Stomach (tissue), 9 donors: ENCODE data around the gene ERMP1. TPM values are rescaled to one million over a fixed set of nuclear protein-coding genes. Genes with fewer than 3 reads are reported as not detected.
"Not testable (repeated sequence)": the region's sequence is repeated elsewhere in the genome, so short reads cannot be mapped to it uniquely, and the experiment has no call there.

Experiments used
- DNase-seq, 2 donors: peaks; one replicate each; pipeline versions ENCODE4 v3.0.0 to v3.0.0-alpha.2; 2013 to 2019
- H3K27ac ChIP-seq, 5 donors: fragments of 200-600 bp in 4 of 5; sonication (generic) in 4 of 5; one replicate each; pipeline ENCODE4 v1.5.1; 2013 to 2019; ENCODE audit warnings: mild to moderate bottlenecking in 1 of 5, moderate library complexity in 1 of 5
- H3K27me3 ChIP-seq, 3 donors: fragments of 200-600 bp; sonication (generic); one replicate each; pipeline ENCODE4 v1.5.1; 2017 to 2019; ENCODE audit warnings: mixed run types in 1 of 3
- H3K36me3 ChIP-seq, 4 donors: fragments of 200-600 bp; sonication (generic); 1 replicate in 3 of 4; 2 replicates in 1 of 4; pipeline ENCODE4 v1.5.1; 2016 to 2019
- H3K4me1 ChIP-seq, 4 donors: fragments of 200-600 bp; sonication (generic); one replicate each; pipeline ENCODE4 v1.5.1; 2016 to 2019
- H3K4me3 ChIP-seq, 4 donors: fragments of 200-600 bp; sonication (generic) in 3 of 4; one replicate each; pipeline ENCODE4 v1.5.1; 2016 to 2019; ENCODE audit warnings: mild to moderate bottlenecking in 1 of 4
- H3K9me3 ChIP-seq, 4 donors: fragments of 200-600 bp; sonication (generic); one replicate each; pipeline ENCODE4 v1.5.1; 2016 to 2019
- EP300 ChIP-seq: sonication (generic); formaldehyde crosslinking; IDR thresholded peaks from one replicate; pipeline ENCODE4 v1.6.1; 2017; ENCODE audit warnings: antibody characterized with exemption
- POLR2A ChIP-seq, 4 donors: fragments of 450-650 bp; IDR thresholded peaks; one replicate each; pipeline ENCODE4 v1.6.1; 2016; ENCODE audit warnings: antibody characterized with exemption in 4 of 4, control low read depth in 2 of 4, mild to moderate bottlenecking in 1 of 4, moderate library complexity in 1 of 4
- POLR2AphosphoS5 ChIP-seq, 3 donors: sonication (generic); formaldehyde crosslinking; IDR thresholded peaks; one replicate each; pipeline ENCODE4 v1.6.1; 2016; ENCODE audit warnings: antibody characterized with exemption in 3 of 3
- WGBS, 5 donors: extraction: QIAGEN DNeasy Blood & Tissue Kit in 3 of 5; methylation state at CpG; one replicate each; pipeline versions ENCODE4 v1.1.5 to v1.1.7; 2013 to 2018; 5-methylcytosine and 5-hydroxymethylcytosine counted together
- intact Hi-C: fragments of 100-400 bp; cut with DNase I; formaldehyde crosslinking; loops from one replicate; pipeline ENCODE4 v1.15.1; 2023; ENCODE audit warnings: low total_unique reads
- polyA plus RNA-seq, 3 donors: library from polyadenylated mRNA; stranded (reverse); fragments of 200-250 nt; gene quantifications; one replicate each; pipeline ENCODE4 v1.2.3, GENCODE V29; 2013
- total RNA-seq, 5 donors: library from RNA; depleted of rRNA; stranded (reverse); fragments of >200 nt; gene quantifications; one replicate each; pipeline versions ENCODE4 v1.1.0 to v1.2.3, GENCODE V29; 2014 to 2016
- TF ChIP-seq, protein P1 (sequence below), 7 experiments: fragments of 450-650 bp in 4 of 7; fragments of 200-600 bp in 3 of 7; sonication (generic) in 3 of 7; IDR thresholded peaks; one replicate each; pipeline ENCODE4 v1.5.1; 2016 to 2019; ENCODE audit warnings: antibody characterized with exemption in 7 of 7, control low read depth in 2 of 7, mild to moderate bottlenecking in 1 of 7
- donor health status: healthy with polysubstance abuse.
- donor health status: Bipolar disorder and iron deficiency.
- donor health status: healthy.

The ERMP1 gene
- total and polyA plus RNA-seq, 8 donors: 2.0 to 32.1 (median 16.3) TPM

DNA sequence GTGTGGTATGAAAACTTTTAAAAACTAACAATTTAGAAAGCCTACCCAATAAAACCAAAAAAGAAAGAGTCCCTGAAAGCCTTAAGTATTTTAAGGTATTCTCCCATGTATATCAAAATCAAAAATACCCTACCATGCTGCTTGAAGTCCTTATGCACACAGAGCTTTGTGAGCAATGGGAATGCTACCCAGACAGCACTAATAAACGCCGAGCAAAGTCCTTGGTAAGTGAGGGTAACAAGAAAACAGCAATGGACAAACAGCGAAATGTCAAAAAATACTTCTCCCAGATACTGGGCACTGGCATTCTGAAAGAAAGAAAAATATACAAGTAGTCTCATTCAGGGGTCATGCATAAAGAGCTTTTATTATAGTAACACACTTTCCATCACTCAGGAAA, 27.4 kb downstream of the ERMP1 start:
- H3K36me3 ChIP-seq: peaks cover 8 to 61% (median 46%) of the 10 kb centered on the region in 4 donors
- H3K27me3 ChIP-seq: no peaks in the 10 kb centered on the region
- H3K4me1 ChIP-seq: peaks cover 11 to 14% (median 13%) of the 10 kb centered on the region in 4 donors
- WGBS, 5 donors: 82 to 99% (median 92%) methylated on average over 3 of the region's 3 CpGs
- no peaks in the 10 kb centered on the region for H3K9me3 ChIP-seq
- no peak for DNase-seq
- intact Hi-C loops: no loop called here
- H3K4me3 ChIP-seq: no peak overlapping the region
- no peak overlapping the region for H3K27ac ChIP-seq
- TF ChIP-seq POLR2AphosphoS5 (IDR thresholded peaks at IDR 0.05): no peak
- TF ChIP-seq EP300: no peak
- TF ChIP-seq, protein P1, sequence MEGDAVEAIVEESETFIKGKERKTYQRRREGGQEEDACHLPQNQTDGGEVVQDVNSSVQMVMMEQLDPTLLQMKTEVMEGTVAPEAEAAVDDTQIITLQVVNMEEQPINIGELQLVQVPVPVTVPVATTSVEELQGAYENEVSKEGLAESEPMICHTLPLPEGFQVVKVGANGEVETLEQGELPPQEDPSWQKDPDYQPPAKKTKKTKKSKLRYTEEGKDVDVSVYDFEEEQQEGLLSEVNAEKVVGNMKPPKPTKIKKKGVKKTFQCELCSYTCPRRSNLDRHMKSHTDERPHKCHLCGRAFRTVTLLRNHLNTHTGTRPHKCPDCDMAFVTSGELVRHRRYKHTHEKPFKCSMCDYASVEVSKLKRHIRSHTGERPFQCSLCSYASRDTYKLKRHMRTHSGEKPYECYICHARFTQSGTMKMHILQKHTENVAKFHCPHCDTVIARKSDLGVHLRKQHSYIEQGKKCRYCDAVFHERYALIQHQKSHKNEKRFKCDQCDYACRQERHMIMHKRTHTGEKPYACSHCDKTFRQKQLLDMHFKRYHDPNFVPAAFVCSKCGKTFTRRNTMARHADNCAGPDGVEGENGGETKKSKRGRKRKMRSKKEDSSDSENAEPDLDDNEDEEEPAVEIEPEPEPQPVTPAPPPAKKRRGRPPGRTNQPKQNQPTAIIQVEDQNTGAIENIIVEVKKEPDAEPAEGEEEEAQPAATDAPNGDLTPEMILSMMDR (IDR thresholded peaks at IDR 0.05): no peak
- no peak for TF ChIP-seq POLR2A (IDR thresholded peaks at IDR 0.05)

DNA sequence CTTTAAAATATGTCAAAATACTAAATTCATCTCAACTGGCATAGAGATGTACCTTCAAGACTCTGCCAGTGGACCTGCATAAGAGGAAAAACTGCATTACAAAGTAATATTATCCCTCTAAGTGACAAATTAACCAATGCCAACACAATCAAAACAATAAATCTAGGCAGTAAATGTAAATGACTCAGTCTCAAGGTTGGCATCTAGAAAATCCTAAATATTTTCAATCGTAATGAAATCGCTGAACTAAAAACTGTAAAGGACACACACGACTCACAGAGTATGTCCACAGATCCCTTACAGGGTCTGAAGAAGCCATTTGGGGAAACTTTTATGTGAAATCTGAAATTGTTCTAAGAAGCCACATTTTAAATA, 31.2 kb downstream of the ERMP1 start:
- Histone ChIP-seq H3K27me3 (no peaks in the 10 kb centered on the region), H3K9me3 (no peaks in the 10 kb centered on the region), H3K36me3 (peaks cover 8 to 53% (median 38%) of the 10 kb centered on the region in 4 donors), H3K4me3 (no peak overlapping the region), H3K27ac (no peak overlapping the region), H3K4me1 (peaks cover 12 to 25% (median 16%) of the 10 kb centered on the region in 4 donors)
- 82 to 95% (median 91%) methylated on average over 3 of the region's 3 CpGs for WGBS, 5 donors
- intact Hi-C loops: no loop called here
- TF ChIP-seq EP300 (no peak), POLR2A (IDR thresholded peaks at IDR 0.05) (no peak), POLR2AphosphoS5 (IDR thresholded peaks at IDR 0.05) (no peak)
- TF ChIP-seq, protein P1 (IDR thresholded peaks at IDR 0.05): no peak
- DNase-seq: no peak

DNA sequence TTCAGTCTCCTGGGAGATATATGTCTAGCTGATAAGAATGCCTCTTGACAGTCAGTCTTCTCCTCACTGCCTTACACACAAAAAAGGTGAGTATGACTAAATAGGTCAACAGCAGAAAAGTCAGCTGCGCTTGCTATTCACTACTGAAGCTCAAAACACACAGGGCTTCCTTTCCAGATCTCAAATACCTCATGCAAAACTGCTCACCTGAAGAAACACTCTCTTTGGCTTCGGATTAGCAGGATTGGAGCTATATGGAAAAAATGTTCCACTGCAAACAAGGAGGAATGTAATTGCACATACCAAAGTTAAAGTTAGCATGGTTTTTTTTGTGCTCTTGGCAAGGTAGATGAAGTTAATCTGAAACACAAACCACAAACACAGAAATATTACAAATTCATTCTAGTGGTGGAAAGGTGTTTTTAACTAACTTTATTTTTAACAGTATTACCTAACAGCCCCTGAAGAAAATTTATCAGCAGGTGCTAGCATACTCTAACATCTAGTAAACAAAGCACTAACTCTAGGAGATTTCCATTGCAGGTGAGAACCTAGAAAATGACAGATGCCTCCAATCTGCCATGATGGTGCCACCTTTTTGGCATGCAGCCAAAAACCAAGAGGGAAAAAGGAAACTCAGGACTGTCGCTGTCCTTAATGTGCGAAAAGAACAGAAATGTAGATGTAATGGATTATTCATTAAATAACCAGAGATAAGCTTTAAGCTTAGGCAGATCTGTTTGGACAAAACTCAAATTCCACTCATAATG, 31.8 kb downstream of the ERMP1 start:
- Histone ChIP-seq H3K36me3 (peaks cover 8 to 59% (median 44%) of the 10 kb centered on the region in 4 donors), H3K27me3 (no peaks in the 10 kb centered on the region), H3K9me3 (no peaks in the 10 kb centered on the region), H3K4me3 (no peak overlapping the region), H3K4me1 (peaks cover 12 to 25% (median 16%) of the 10 kb centered on the region in 4 donors), H3K27ac (no peak overlapping the region)
- 39 to 75% (median 56%) methylated on average over 4 of the region's 4 CpGs for WGBS, 5 donors
- TF ChIP-seq POLR2AphosphoS5 (IDR thresholded peaks at IDR 0.05) (no peak), EP300 (no peak), POLR2A (IDR thresholded peaks at IDR 0.05) (no peak)
- TF ChIP-seq, protein P1 (IDR thresholded peaks at IDR 0.05): no peak
- intact Hi-C loops: no loop called here
- DNase-seq: peak in 1 of 2 donors; percentile 30

DNA sequence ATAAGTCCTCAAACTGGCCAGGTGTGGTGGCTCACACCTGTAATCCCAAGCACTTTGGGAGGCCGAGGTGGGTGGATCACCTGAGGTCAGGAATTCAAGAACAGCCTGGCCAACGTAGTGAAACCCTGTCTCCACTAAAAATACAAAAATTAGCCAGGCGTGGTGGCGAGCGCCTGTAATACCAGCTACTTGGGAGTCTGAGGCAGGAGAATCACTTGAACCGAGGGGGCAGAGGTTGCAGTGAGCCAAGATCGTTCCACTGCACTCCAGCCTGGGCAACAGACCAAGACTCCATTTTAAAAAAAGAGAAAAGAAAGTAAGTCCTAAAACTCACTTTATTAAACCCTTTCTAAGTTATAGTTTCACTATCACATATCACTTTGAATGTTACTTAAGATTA, 32.5 kb downstream of the ERMP1 start:
- Histone ChIP-seq H3K4me1 (peaks cover 12 to 25% (median 16%) of the 10 kb centered on the region in 4 donors), H3K36me3 (peaks cover 8 to 59% (median 41%) of the 10 kb centered on the region in 4 donors)
- H3K27ac ChIP-seq, DNase-seq, H3K4me3 ChIP-seq, intact Hi-C loops, H3K9me3 ChIP-seq, H3K27me3 ChIP-seq: not testable (repeated sequence)
- 83 to 91% (median 90%) methylated on average over 7 of the region's 7 CpGs for WGBS, 5 donors

DNA sequence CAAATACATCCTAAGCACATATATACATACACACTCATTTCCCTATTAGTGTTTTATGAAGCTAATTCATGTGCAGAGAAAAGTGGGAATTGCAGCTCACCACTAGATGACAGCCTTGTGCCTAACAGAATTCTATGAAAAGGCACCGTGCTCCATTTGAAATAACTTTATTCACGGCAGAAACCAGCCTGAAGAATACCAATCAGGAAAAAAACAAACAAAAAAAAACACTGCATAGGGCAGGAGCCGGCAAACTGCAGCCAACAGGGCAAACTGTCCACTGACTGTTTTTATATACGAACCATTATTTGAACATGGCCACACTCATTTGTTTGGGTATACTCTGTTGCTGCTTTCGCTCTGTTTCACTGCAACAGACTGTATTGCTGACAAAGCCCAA, 33.6 kb downstream of the ERMP1 start:
- no peaks in the 10 kb centered on the region for H3K27me3 ChIP-seq
- peaks cover 5 to 49% (median 36%) of the 10 kb centered on the region in 4 donors for H3K36me3 ChIP-seq
- H3K4me3 ChIP-seq: peak overlapping the region in 2 of 4 donors; percentile 14 to 16
- 19 to 32% (median 22%) methylated on average over 5 of the region's 5 CpGs for WGBS, 5 donors
- peaks cover 12 to 25% (median 16%) of the 10 kb centered on the region in 4 donors for H3K4me1 ChIP-seq
- DNase-seq: peak in 1 of 2 donors; percentile 76
- peak overlapping the region in 3 of 5 donors; percentile 5 to 31 (median 12) for H3K27ac ChIP-seq
- intact Hi-C loops: no loop called here
- TF ChIP-seq POLR2A (IDR thresholded peaks at IDR 0.05): no peak
- TF ChIP-seq POLR2AphosphoS5 (IDR thresholded peaks at IDR 0.05): no peak
- no peak for TF ChIP-seq EP300
- TF ChIP-seq, protein P1 (IDR thresholded peaks at IDR 0.05): peak in 5 of 7 experiments; percentile 25 to 54 (median 38)
- H3K9me3 ChIP-seq: no peaks in the 10 kb centered on the region
